H1 (cell line): Measurements from ENCODE around the gene GPR135. TPM values are rescaled to one million over a fixed set of nuclear protein-coding genes. Genes with fewer than 3 reads are reported as not detected.

Source experiments
- polyA plus RNA-seq, 7 experiments: library from polyadenylated mRNA; depleted of rRNA in 3 of 7; stranded (reverse) in 5 of 7; unstranded in 2 of 7; fragments of >200 nt in 5 of 7; fragments of 200-250 nt in 2 of 7; gene quantifications; 1 replicate in 5 of 7; 2 replicates in 1 of 7; 4 replicates in 1 of 7; pipeline versions ENCODE4 v1.2.1 to v1.2.3, GENCODE V29; 2011 to 2013; ENCODE audit warnings: missing spikeins in 2 of 7, mixed read lengths in 2 of 7
- total RNA-seq: library from RNA; stranded (reverse); fragmentation: NEBNext Ultra II Directional; extraction: Animal tissue kit (Norgen Biotek cat#: 25700); gene quantifications from 2 replicates; pipeline ENCODE4 v1.2.1, GENCODE V29; 2021
- TF ChIP-seq, protein P1 (sequence below): IDR thresholded peaks from 2 replicates; pipeline ENCODE4 v1.6.1; 2012; ENCODE audit warnings: inconsistent platforms

GPR135 gene
- total and polyA plus RNA-seq, 2 of the 8 experiments (the other 6 are each of a cell fraction or from before 2014, with no cell fraction given): 0.48 to 1.1 TPM

DNA sequence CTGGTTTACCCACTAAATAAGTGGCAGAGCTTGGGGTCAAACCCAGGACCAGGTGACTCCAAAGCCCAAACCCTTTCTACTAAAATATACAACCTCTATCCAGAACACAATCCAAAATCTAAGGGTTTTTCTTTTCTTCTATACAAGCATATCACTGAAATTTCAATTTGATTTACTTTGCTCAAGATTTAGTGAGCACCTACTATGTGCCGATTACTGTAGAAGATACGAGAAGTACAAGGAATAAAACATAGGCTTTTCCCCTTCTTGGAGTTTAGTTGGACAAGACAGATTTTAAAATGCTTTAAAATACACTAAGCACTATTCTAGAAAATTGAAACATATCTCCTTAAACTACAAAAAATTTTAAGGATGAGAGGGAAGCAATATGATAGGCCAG is 16.2 kb upstream of the GPR135 start (continued):
- TF ChIP-seq, protein P1, sequence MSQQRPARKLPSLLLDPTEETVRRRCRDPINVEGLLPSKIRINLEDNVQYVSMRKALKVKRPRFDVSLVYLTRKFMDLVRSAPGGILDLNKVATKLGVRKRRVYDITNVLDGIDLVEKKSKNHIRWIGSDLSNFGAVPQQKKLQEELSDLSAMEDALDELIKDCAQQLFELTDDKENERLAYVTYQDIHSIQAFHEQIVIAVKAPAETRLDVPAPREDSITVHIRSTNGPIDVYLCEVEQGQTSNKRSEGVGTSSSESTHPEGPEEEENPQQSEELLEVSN: no peak
- TF ChIP-seq, all 59 proteins: peak for 0
